Neural progenitor cell (in vitro differentiated cells): ENCODE data around the gene CAMKK1. TPM values are rescaled to one million over a fixed set of nuclear protein-coding genes. Genes with fewer than 3 reads are reported as not detected.
A peak's percentile ranks its signal among the peaks of the same experiment; 100 is the strongest.

Experiments used
- DNase-seq: peaks from one replicate; pipeline ENCODE4 v3.0.0-alpha.2; 2016; ENCODE audit warnings: low spot score
- H2AFZ ChIP-seq: fragments of 200-600 bp; sonication (generic); replicated peaks from 2 replicates; pipeline ENCODE4 v1.6.1; 2016; ENCODE audit warnings: antibody characterized with exemption
- H3F3A ChIP-seq: fragments of 200-600 bp; sonication (generic); 2 replicates; pipeline ENCODE4 v1.6.1; 2016; ENCODE audit warnings: antibody characterized with exemption, low read depth
- H3K27ac ChIP-seq: fragments of 200-600 bp; sonication (generic); 2 replicates; pipeline ENCODE4 v1.5.1; 2016; ENCODE audit warnings: mild to moderate bottlenecking
- H3K27me3 ChIP-seq: fragments of 200-600 bp; sonication (generic); 2 replicates; pipeline ENCODE4 v1.6.1; 2016; ENCODE audit warnings: mild to moderate bottlenecking, moderate library complexity
- H3K36me3 ChIP-seq: fragments of 200-600 bp; sonication (generic); 2 replicates; pipeline ENCODE4 v1.5.1; 2016
- H3K4me1 ChIP-seq: fragments of 200-600 bp; sonication (generic); 2 replicates; pipeline ENCODE4 v1.6.1; 2016; ENCODE audit warnings: mixed run types
- H3K4me2 ChIP-seq: fragments of 200-600 bp; sonication (generic); 2 replicates; pipeline ENCODE4 v1.6.1; 2016
- H3K4me3 ChIP-seq: fragments of 200-600 bp; sonication (generic); 2 replicates; pipeline ENCODE4 v1.5.1; 2016
- H3K79me2 ChIP-seq: fragments of 200-600 bp; sonication (generic); 2 replicates; pipeline ENCODE4 v1.6.1; 2016; ENCODE audit warnings: low read depth
- H3K9ac ChIP-seq: fragments of 200-600 bp; sonication (generic); 2 replicates; pipeline ENCODE4 v1.6.1; 2016
- H3K9me3 ChIP-seq: fragments of 200-600 bp; sonication (generic); 2 replicates; pipeline ENCODE4 v1.5.1; 2016; ENCODE audit warnings: low read depth
- H4K20me1 ChIP-seq: fragments of 200-600 bp; sonication (generic); 2 replicates; pipeline ENCODE4 v1.6.1; 2016; ENCODE audit warnings: low read depth
- H3K27ac Mint-ChIP-seq: 3 replicates; pipeline ENCODE4 v1.8.0; 2021; ENCODE audit warnings: mixed read lengths
- H3K27me3 Mint-ChIP-seq: 2 replicates; pipeline ENCODE4 v1.8.0; 2022; ENCODE audit warnings: low read depth, mild to moderate bottlenecking, inconsistent platforms, moderate library complexity, mixed read lengths; ENCODE audit not compliant: insufficient read depth
- H3K36me3 Mint-ChIP-seq: 3 replicates; pipeline ENCODE4 v1.8.0; 2021; ENCODE audit warnings: mixed read lengths
- H3K4me1 Mint-ChIP-seq: 3 replicates; pipeline ENCODE4 v1.8.0; 2021; ENCODE audit warnings: mixed read lengths
- H3K4me3 Mint-ChIP-seq: 3 replicates; pipeline ENCODE4 v1.8.0; 2021; ENCODE audit warnings: mild to moderate bottlenecking, moderate library complexity, mixed read lengths
- H3K9me3 Mint-ChIP-seq: 3 replicates; pipeline ENCODE4 v1.8.0; 2020; ENCODE audit warnings: mixed read lengths
- EZH2 ChIP-seq: fragments of 200-600 bp; sonication (generic); IDR thresholded peaks from 2 replicates; pipeline ENCODE4 v1.6.1; 2017; ENCODE audit warnings: antibody characterized with exemption, mild to moderate bottlenecking, moderate library complexity
- EZH2phosphoT487 ChIP-seq: fragments of 200-600 bp; sonication (generic); IDR thresholded peaks from 2 replicates; pipeline ENCODE4 v1.6.1; 2017; ENCODE audit warnings: antibody characterized with exemption
- total RNA-seq: library from RNA; depleted of rRNA; stranded (reverse); fragments of >200 nt; gene quantifications from 2 replicates; pipeline ENCODE4 v1.2.3, GENCODE V29; 2015; ENCODE audit warnings: low replicate concordance
- TF ChIP-seq, protein P1 (sequence below): fragments of 200-600 bp; sonication (generic); IDR thresholded peaks from 2 replicates; pipeline ENCODE4 v1.5.1; 2017; ENCODE audit warnings: antibody characterized with exemption, mild to moderate bottlenecking

Gene CAMKK1
- total RNA-seq, 1 donor from 2014 or later, result 2.9 TPM

DNA sequence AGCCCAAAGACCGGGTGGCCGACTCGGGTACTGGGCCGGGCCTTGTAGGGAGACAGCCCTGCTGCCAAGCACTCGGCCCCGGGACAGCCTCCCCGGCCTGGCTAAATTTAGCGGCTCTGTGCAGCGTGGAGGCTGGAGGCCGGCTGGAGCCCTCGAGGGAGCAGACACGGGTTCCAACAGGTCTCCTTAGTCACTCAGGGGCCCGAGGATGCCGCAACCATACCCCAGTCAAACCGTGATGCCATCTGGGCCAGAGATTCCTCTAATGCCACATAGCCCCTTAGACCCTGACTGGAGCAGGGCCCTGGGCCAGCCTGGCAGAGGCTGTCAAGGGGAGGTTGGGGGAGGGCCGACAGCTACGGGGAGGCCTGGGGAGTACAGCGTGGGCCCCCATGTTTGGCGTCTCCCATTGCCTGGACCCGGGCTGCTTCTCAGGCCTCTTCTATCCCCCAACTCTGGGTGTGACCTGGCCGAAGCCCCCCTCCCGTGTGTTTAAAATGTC lies 26.3 kb upstream of the CAMKK1 start:
- TF ChIP-seq, protein P1, sequence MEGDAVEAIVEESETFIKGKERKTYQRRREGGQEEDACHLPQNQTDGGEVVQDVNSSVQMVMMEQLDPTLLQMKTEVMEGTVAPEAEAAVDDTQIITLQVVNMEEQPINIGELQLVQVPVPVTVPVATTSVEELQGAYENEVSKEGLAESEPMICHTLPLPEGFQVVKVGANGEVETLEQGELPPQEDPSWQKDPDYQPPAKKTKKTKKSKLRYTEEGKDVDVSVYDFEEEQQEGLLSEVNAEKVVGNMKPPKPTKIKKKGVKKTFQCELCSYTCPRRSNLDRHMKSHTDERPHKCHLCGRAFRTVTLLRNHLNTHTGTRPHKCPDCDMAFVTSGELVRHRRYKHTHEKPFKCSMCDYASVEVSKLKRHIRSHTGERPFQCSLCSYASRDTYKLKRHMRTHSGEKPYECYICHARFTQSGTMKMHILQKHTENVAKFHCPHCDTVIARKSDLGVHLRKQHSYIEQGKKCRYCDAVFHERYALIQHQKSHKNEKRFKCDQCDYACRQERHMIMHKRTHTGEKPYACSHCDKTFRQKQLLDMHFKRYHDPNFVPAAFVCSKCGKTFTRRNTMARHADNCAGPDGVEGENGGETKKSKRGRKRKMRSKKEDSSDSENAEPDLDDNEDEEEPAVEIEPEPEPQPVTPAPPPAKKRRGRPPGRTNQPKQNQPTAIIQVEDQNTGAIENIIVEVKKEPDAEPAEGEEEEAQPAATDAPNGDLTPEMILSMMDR, result no peak
- TF ChIP-seq EZH2 (no peak), EZH2phosphoT487 (no peak)

DNA sequence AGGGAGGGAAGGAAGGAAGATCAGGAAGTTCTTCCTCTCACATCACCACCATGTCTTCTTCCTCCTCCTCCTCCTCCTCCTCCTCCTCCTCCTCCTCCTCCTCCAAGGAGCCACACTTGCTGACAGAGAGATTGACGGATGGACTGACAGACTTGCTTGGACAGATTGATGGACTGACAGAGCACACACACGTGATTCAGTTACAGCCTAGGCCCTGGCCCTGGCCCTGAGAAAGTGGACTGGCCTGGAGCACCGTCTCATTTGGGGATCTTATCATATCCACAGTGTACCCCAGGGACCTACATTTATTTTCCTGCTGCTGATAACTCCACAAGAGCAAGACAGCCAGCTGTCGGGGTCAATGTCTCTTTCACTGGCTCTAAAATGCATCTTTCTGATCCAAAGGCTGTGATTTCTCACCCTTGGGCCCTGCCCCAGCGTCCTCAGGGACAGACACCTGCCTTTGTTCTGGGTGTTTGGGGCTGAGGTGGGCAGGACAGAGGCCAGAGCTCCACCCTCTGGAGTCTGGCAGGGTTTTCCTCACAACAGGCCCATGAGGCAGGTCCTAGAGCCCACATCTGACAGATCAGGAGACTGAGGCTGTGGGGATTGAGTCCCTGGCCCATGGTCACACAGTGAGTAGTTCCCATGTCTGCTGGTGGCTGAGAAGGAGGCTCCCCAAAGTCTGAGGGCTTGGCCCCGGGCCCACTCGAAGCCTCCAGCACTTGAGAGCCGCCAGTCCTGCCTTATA lies 25.7 kb upstream of the CAMKK1 start:
- H3K27ac Mint-ChIP-seq, result no peak overlapping the region
- H3K4me3 Mint-ChIP-seq, result no peak overlapping the region
- Histone ChIP-seq H3F3A (no peaks in the 10 kb centered on the region), H3K4me3 (no peak overlapping the region), H3K4me1 (no peaks in the 10 kb centered on the region), H2AFZ (peak overlapping the region; percentile 57), H3K27ac (no peak overlapping the region), H3K27me3 (no peaks in the 10 kb centered on the region), H4K20me1 (no peaks in the 10 kb centered on the region), H3K79me2 (no peaks in the 10 kb centered on the region), H3K4me2 (no peak overlapping the region), H3K9ac (peak overlapping the region; percentile 20), H3K36me3 (no peaks in the 10 kb centered on the region), H3K9me3 (no peaks in the 10 kb centered on the region)
- peaks cover 3% of the 10 kb centered on the region for H3K4me1 Mint-ChIP-seq
- TF ChIP-seq, protein P1, result no peak
- TF ChIP-seq EZH2phosphoT487 (no peak), EZH2 (no peak)
- peaks cover 7% of the 10 kb centered on the region for H3K27me3 Mint-ChIP-seq
- no peak for DNase-seq
- H3K9me3 Mint-ChIP-seq, result no peaks in the 10 kb centered on the region
- no peaks in the 10 kb centered on the region for H3K36me3 Mint-ChIP-seq

More for the DNA sequence above, 26.3 kb upstream of the CAMKK1 start:
- H3K4me1 Mint-ChIP-seq, result peaks cover 6% of the 10 kb centered on the region
- no peak overlapping the region for H3K27ac Mint-ChIP-seq
- no peaks in the 10 kb centered on the region for H3K79me2 ChIP-seq
- H3K4me3 Mint-ChIP-seq, result no peak overlapping the region
- no peaks in the 10 kb centered on the region for H4K20me1 ChIP-seq
- no peak overlapping the region for H3K4me3 ChIP-seq
- no peak overlapping the region for H2AFZ ChIP-seq
- H3K4me2 ChIP-seq, result no peak overlapping the region
- no peaks in the 10 kb centered on the region for H3K4me1 ChIP-seq
- H3K27ac ChIP-seq, result no peak overlapping the region
- H3F3A ChIP-seq, result no peaks in the 10 kb centered on the region
- no peaks in the 10 kb centered on the region for H3K9me3 ChIP-seq
- H3K36me3 Mint-ChIP-seq, result no peaks in the 10 kb centered on the region
- no peaks in the 10 kb centered on the region for H3K36me3 ChIP-seq
- DNase-seq, result no peak
- H3K9ac ChIP-seq, result no peak overlapping the region
- H3K27me3 ChIP-seq, result no peaks in the 10 kb centered on the region
- peaks cover 8% of the 10 kb centered on the region for H3K27me3 Mint-ChIP-seq
- H3K9me3 Mint-ChIP-seq, result no peaks in the 10 kb centered on the region

DNA sequence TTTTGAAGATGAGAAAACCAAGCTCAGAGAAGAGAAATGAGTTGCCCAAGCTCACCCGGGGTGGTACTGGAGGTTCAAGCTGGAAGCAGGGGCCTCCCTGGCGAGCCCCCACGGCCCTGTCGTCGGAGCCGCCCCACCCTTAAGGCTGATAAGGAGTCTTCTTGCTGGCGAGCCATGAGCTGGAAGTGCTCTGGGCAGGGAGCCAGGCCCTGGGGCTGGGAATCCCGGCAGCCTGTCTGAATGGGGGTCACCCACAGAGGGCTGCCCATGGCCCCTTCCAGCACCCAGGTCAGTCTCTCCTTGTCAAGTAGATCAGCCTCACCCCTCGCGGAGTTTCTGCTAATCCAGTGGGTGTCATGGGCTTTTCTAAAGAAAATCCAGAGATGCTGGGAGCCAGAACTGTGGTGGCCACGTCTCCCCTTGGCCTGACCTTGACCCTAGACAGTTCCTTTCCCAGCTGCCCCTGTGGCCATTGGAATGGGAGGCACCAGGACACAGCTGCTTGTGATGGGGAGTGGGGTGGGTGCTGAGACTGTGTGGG lies 24.6 kb upstream of the CAMKK1 start:
- DNase-seq, result no peak
- Histone ChIP-seq H3K9me3 (no peaks in the 10 kb centered on the region), H3K4me3 (no peak overlapping the region), H3F3A (no peaks in the 10 kb centered on the region), H3K27ac (no peak overlapping the region), H3K36me3 (no peaks in the 10 kb centered on the region), H3K4me1 (no peaks in the 10 kb centered on the region), H3K4me2 (no peak overlapping the region), H3K9ac (no peak overlapping the region), H2AFZ (no peak overlapping the region), H3K27me3 (no peaks in the 10 kb centered on the region), H4K20me1 (no peaks in the 10 kb centered on the region), H3K79me2 (no peaks in the 10 kb centered on the region)
- Mint-ChIP-seq H3K36me3 (no peaks in the 10 kb centered on the region), H3K4me1 (peaks cover 3% of the 10 kb centered on the region), H3K9me3 (no peaks in the 10 kb centered on the region), H3K27me3 (peaks cover 4% of the 10 kb centered on the region), H3K4me3 (no peak overlapping the region), H3K27ac (no peak overlapping the region)
- TF ChIP-seq EZH2phosphoT487, result no peak
- TF ChIP-seq, protein P1, result no peak
